HepG2 (cell line): Measurements from ENCODE around the gene NDUFS4. TPM values are rescaled to one million over a fixed set of nuclear protein-coding genes. Genes with fewer than 3 reads are reported as not detected.

Source experiments
- ARNT2 ChIP-seq: sonication (generic); formaldehyde crosslinking; IDR thresholded peaks from 2 replicates; pipeline ENCODE4 v1.8.0; 2022; ENCODE audit warnings: mild to moderate bottlenecking, low read depth, missing genetic modification reagents, moderate library complexity
- DR1 ChIP-seq: sonication (generic); formaldehyde crosslinking; IDR thresholded peaks from 2 replicates; pipeline ENCODE4 v1.8.0; 2021; ENCODE audit warnings: mild to moderate bottlenecking, missing genetic modification reagents, inconsistent platforms
- ERF ChIP-seq: IDR thresholded peaks from 2 replicates; pipeline ENCODE4 v1.6.1; 2018; ENCODE audit warnings: missing biosample characterization, missing genetic modification reagents
- FOXP4 ChIP-seq: sonication (generic); formaldehyde crosslinking; IDR thresholded peaks from 2 replicates; pipeline ENCODE4 v1.4.0; 2020; ENCODE audit warnings: missing genetic modification reagents
- FUBP1 ChIP-seq: sonication (generic); formaldehyde crosslinking; IDR thresholded peaks from 2 replicates; pipeline ENCODE4 v1.5.1; 2020; ENCODE audit warnings: missing genetic modification reagents, mild to moderate bottlenecking, borderline replicate concordance
- HMG20A ChIP-seq: IDR thresholded peaks from 2 replicates; pipeline ENCODE4 v1.6.1; 2016; ENCODE audit warnings: borderline replicate concordance
- HNF1B ChIP-seq: sonication (generic); formaldehyde crosslinking; IDR thresholded peaks from 2 replicates; pipeline ENCODE4 v1.5.1; 2020; ENCODE audit warnings: mild to moderate bottlenecking, moderate library complexity, missing genetic modification reagents
- HNRNPUL1 ChIP-seq: fragments of 200-400 bp; formaldehyde crosslinking; IDR thresholded peaks from 2 replicates; pipeline ENCODE4 v1.6.1; 2017; ENCODE audit warnings: low read depth, mild to moderate bottlenecking, low read length, moderate library complexity
- HOXA9 ChIP-seq: sonication (generic); formaldehyde crosslinking; IDR thresholded peaks from 2 replicates; pipeline ENCODE4 v1.8.1; 2022; ENCODE audit warnings: missing genetic modification reagents, mild to moderate bottlenecking, moderate library complexity, borderline replicate concordance
- KMT2A ChIP-seq: sonication (generic); formaldehyde crosslinking; IDR thresholded peaks from 2 replicates; pipeline ENCODE4 v1.4.0; 2020; ENCODE audit warnings: missing genetic modification reagents
- MYNN ChIP-seq: sonication (generic); formaldehyde crosslinking; IDR thresholded peaks from 2 replicates; pipeline ENCODE4 v1.4.0; 2020; ENCODE audit warnings: mild to moderate bottlenecking, low read depth, missing genetic modification reagents
- NCOA1 ChIP-seq: sonication (generic); formaldehyde crosslinking; IDR thresholded peaks from 2 replicates; pipeline ENCODE4 v1.9.0; 2021; ENCODE audit warnings: missing genetic modification reagents
- NFE2L1 ChIP-seq: sonication (generic); formaldehyde crosslinking; IDR thresholded peaks from 2 replicates; pipeline ENCODE4 v1.4.0; 2020; ENCODE audit warnings: missing genetic modification reagents, mild to moderate bottlenecking, borderline replicate concordance
- NFIC ChIP-seq: IDR thresholded peaks from 2 replicates; pipeline ENCODE4 v1.6.1; 2012; ENCODE audit warnings: mild to moderate bottlenecking, low read length, inconsistent platforms
- PITX1 ChIP-seq: sonication (generic); formaldehyde crosslinking; IDR thresholded peaks from 2 replicates; pipeline ENCODE4 v1.5.1; 2020; ENCODE audit warnings: mild to moderate bottlenecking, missing genetic modification reagents
- SOX6 ChIP-seq, 2 experiments: fragments of 450-650 bp in 1 of 2; sonication (generic) in 1 of 2; formaldehyde crosslinking in 1 of 2; IDR thresholded peaks; 2 replicates each; pipeline versions ENCODE4 v1.4.0 to v1.6.1; 2017 to 2020; ENCODE audit warnings: antibody characterized with exemption in 1 of 2, mild to moderate bottlenecking in 1 of 2, missing genetic modification reagents in 1 of 2
- STAG1 ChIP-seq: sonication (generic); formaldehyde crosslinking; IDR thresholded peaks from 2 replicates; pipeline ENCODE4 v1.4.0; 2020; ENCODE audit warnings: missing genetic modification reagents
- THAP11 ChIP-seq: IDR thresholded peaks from 2 replicates; pipeline ENCODE4 v1.6.1; 2016; ENCODE audit warnings: missing biosample characterization, missing genetic modification reagents
- WIZ ChIP-seq: sonication (generic); formaldehyde crosslinking; IDR thresholded peaks from 2 replicates; pipeline ENCODE4 v1.5.1; 2020; ENCODE audit warnings: mild to moderate bottlenecking, missing genetic modification reagents
- ZNF468 ChIP-seq: sonication (generic); formaldehyde crosslinking; IDR thresholded peaks from 2 replicates; pipeline ENCODE4 v1.8.0; 2022; ENCODE audit warnings: mild to moderate bottlenecking, moderate library complexity, missing genetic modification reagents
- ZNF563 ChIP-seq: sonication (generic); formaldehyde crosslinking; IDR thresholded peaks from 2 replicates; pipeline ENCODE4 v1.8.0; 2022; ENCODE audit warnings: mild to moderate bottlenecking, moderate library complexity, missing genetic modification reagents
- ZNF839 ChIP-seq: sonication (generic); formaldehyde crosslinking; IDR thresholded peaks from 2 replicates; pipeline ENCODE4 v1.4.0; 2020; ENCODE audit warnings: missing genetic modification reagents, mild to moderate bottlenecking, borderline replicate concordance
- ZNF891 ChIP-seq: sonication (generic); formaldehyde crosslinking; IDR thresholded peaks from 2 replicates; pipeline ENCODE4 v1.5.0; 2020; ENCODE audit warnings: mild to moderate bottlenecking, missing genetic modification reagents
- ZSCAN29 ChIP-seq: sonication (generic); formaldehyde crosslinking; conservative IDR thresholded peaks from 2 replicates; pipeline ENCODE4 v1.4.0; 2020; ENCODE audit warnings: mild to moderate bottlenecking, missing genetic modification reagents
- polyA plus RNA-seq, 8 experiments: library from polyadenylated mRNA; depleted of rRNA in 3 of 8; stranded (reverse) in 7 of 8; unstranded in 1 of 8; fragments of >200 nt; fragmentation: Illumina TruSeq in 4 of 8; extraction: Trizol in 4 of 8; gene quantifications; 2 replicates each; pipeline versions ENCODE4 v1.2.1 to v1.2.3, GENCODE V29; 2011 to 2016; ENCODE audit warnings: low read depth in 4 of 8, missing spikeins in 1 of 8, mixed read lengths in 1 of 8; ENCODE audit not compliant: insufficient read depth in 1 of 8
- total RNA-seq, 5 experiments: library from RNA; depleted of rRNA; stranded (reverse); fragments of >200 nt; fragmentation: Illumina TruSeq; extraction: Trizol; gene quantifications; 2 replicates each; pipeline ENCODE4 v1.2.3, GENCODE V29; 2016; ENCODE audit warnings: low read depth in 1 of 5

The NDUFS4 gene
- total and polyA plus RNA-seq, 2 of the 13 experiments (the other 11 are each of a cell fraction or from before 2014, with no cell fraction given) = 121 to 126 TPM

- TF ChIP-seq FUBP1 (CRISPR knock-in tag) (0 out of 2 replicates have a peak, but pooled peaks have one; percentile 34), MYNN (CRISPR knock-in tag) (no peak), HMG20A (CRISPR knock-in tag) (0 out of 2 replicates have a peak, but pooled peaks have one; percentile 44), NFE2L1 (CRISPR knock-in tag) (no peak), HOXA9 (CRISPR knock-in tag) (no peak), HNRNPUL1 (no peak), ZSCAN29 (CRISPR knock-in tag) (0 out of 2 replicates have a peak, but pooled peaks have one; percentile 58), WIZ (CRISPR knock-in tag) (no peak), STAG1 (CRISPR knock-in tag) (no peak), SOX6 (IDR thresholded peaks at IDR 0.05) (no peak), SOX6 (CRISPR knock-in tag; IDR thresholded peaks at IDR 0.05) (peak; percentile 65), ARNT2 (CRISPR knock-in tag) (peak; percentile 40; the same call in 1 of the 2 replicates), ZNF839 (CRISPR knock-in tag) (no peak), NCOA1 (no peak), THAP11 (CRISPR knock-in tag) (peak; percentile 90), DR1 (no peak), HNF1B (peak; percentile 64), ERF (CRISPR knock-in tag) (0 out of 2 replicates have a peak, but pooled peaks have one; percentile 41), ZNF468 (CRISPR knock-in tag) (no peak), NFIC (no peak), PITX1 (peak; percentile 80), FOXP4 (no peak), ZNF891 (CRISPR knock-in tag) (0 out of 2 replicates have a peak, but pooled peaks have one; percentile 59), ZNF563 (CRISPR knock-in tag) (0 out of 2 replicates have a peak, but pooled peaks have one; percentile 42), KMT2A (CRISPR knock-in tag) (peak; percentile 91)
Observed at GRCh38 chr5:53560506-53561191, at the start of gene NDUFS4 (continued).
